OCI-LY3 (cell line): ENCODE results near the gene LTBR.

ENCODE experiments used
- H2AFZ ChIP-seq: fragments of 200-600, 300-600 bp; shearing (Covaris generic); 2 replicates; pipeline ENCODE4 v1.6.0; 2014; ENCODE audit warnings: antibody characterized with exemption, low read depth, low read length
- H3K27ac ChIP-seq: fragments of 200-600, 300-600 bp; sonication (generic); 2 replicates; pipeline ENCODE4 v1.5.1; 2014; ENCODE audit warnings: mild to moderate bottlenecking, low read length, moderate library complexity, mixed read lengths
- H3K27me3 ChIP-seq: fragments of 200-600, 300-600 bp; sonication (generic); 2 replicates; pipeline ENCODE4 v1.6.1; 2014; ENCODE audit warnings: low read depth, low read length, mixed read lengths
- H3K36me3 ChIP-seq: fragments of 200-600, 300-600 bp; sonication (generic); replicated peaks from 2 replicates; pipeline ENCODE3; 2014; ENCODE audit warnings: low read depth, low read length, mixed read lengths
- H3K4me1 ChIP-seq: fragments of 300-600, 200-600 bp; sonication (generic); 2 replicates; pipeline ENCODE4 v1.6.1; 2014; ENCODE audit warnings: low read length, mixed read lengths
- H3K4me2 ChIP-seq: fragments of 200-600, 300-600 bp; sonication (generic); 2 replicates; pipeline ENCODE4 v1.6.1; 2014; ENCODE audit warnings: low read length, mixed read lengths
- H3K4me3 ChIP-seq: fragments of 300-600, 200-600 bp; sonication (generic); 2 replicates; pipeline ENCODE4 v1.5.1; 2014; ENCODE audit warnings: antibody characterized with exemption, mild to moderate bottlenecking, low read length, moderate library complexity
- H3K79me2 ChIP-seq: fragments of 300-600, 200-600 bp; shearing (Covaris generic); 2 replicates; pipeline ENCODE4 v1.6.1; 2014; ENCODE audit warnings: mild to moderate bottlenecking, low read length, mixed read lengths
- H3K9ac ChIP-seq: fragments of 300-600, 200-600 bp; shearing (Covaris generic); 2 replicates; pipeline ENCODE4 v1.6.0; 2014; ENCODE audit warnings: mild to moderate bottlenecking, low read length, moderate library complexity
- H3K9me3 ChIP-seq: fragments of 200-600, 300-600 bp; shearing (Covaris generic); 2 replicates; pipeline ENCODE4 v1.6.1; 2014; ENCODE audit warnings: low read length, mixed read lengths; ENCODE audit not compliant: insufficient read depth
- H4K20me1 ChIP-seq: fragments of 200-600, 300-600 bp; sonication (generic); 2 replicates; pipeline ENCODE4 v1.6.1; 2016; ENCODE audit warnings: low read length, mixed read lengths; ENCODE audit not compliant: insufficient read depth
- CTCF ChIP-seq: fragments of 200-600, 300-600 bp; sonication (generic); IDR thresholded peaks from 2 replicates; pipeline ENCODE4 v1.5.1; 2014; ENCODE audit warnings: antibody characterized with exemption, low read length, low read depth
- EZH2phosphoT487 ChIP-seq: fragments of 200-600 bp; shearing (Covaris generic); IDR thresholded peaks from 2 replicates; pipeline ENCODE4 v1.6.1; 2018; ENCODE audit warnings: antibody characterized with exemption, mixed run types, low read depth

Gene LTBR

GRCh38 chr12:6393109-6393508 lies 9.1 kb downstream of the LTBR start:
- H3K36me3 ChIP-seq: no peaks in the 10 kb centered on the region
- no peak overlapping the region for H3K27ac ChIP-seq
- no peak overlapping the region for H3K4me3 ChIP-seq

GRCh38 chr12:6394398-6394797 lies 10.4 kb downstream of the LTBR start:
- Histone ChIP-seq H3K27me3 (peaks cover 12% of the 10 kb centered on the region; the same call in 1 of the 2 replicates), H3K4me1 (no peaks in the 10 kb centered on the region), H2AFZ (no peak overlapping the region), H3K4me2 (no peak overlapping the region), H3K4me3 (no peak overlapping the region), H3K27ac (no peak overlapping the region), H3K9me3 (no peaks in the 10 kb centered on the region), H3K9ac (no peak overlapping the region), H4K20me1 (no peaks in the 10 kb centered on the region), H3K36me3 (no peaks in the 10 kb centered on the region), H3K79me2 (no peaks in the 10 kb centered on the region)
- TF ChIP-seq CTCF (no peak), EZH2phosphoT487 (no peak)

More at GRCh38 chr12:6393109-6393508, 9.1 kb downstream of the LTBR start:
- H3K4me2 ChIP-seq: no peak overlapping the region
- H3K4me1 ChIP-seq: no peaks in the 10 kb centered on the region
- no peak overlapping the region for H3K9ac ChIP-seq
- peaks cover 19% of the 10 kb centered on the region for H3K27me3 ChIP-seq
- no peak for TF ChIP-seq CTCF
- no peak for TF ChIP-seq EZH2phosphoT487
- H3K79me2 ChIP-seq: no peaks in the 10 kb centered on the region
- H4K20me1 ChIP-seq: no peaks in the 10 kb centered on the region
- no peak overlapping the region for H2AFZ ChIP-seq
- no peaks in the 10 kb centered on the region for H3K9me3 ChIP-seq

- no peaks in the 10 kb centered on the region for H3K36me3 ChIP-seq
- no peak overlapping the region for H3K4me3 ChIP-seq
- H3K4me1 ChIP-seq: no peaks in the 10 kb centered on the region
- H3K4me2 ChIP-seq: no peak overlapping the region
- H4K20me1 ChIP-seq: no peaks in the 10 kb centered on the region
- peaks cover 15% of the 10 kb centered on the region; the same call in 1 of the 2 replicates for H3K27me3 ChIP-seq
- no peak overlapping the region for H3K27ac ChIP-seq
- H3K9me3 ChIP-seq: no peaks in the 10 kb centered on the region
- H2AFZ ChIP-seq: no peak overlapping the region
- H3K79me2 ChIP-seq: no peaks in the 10 kb centered on the region
- TF ChIP-seq EZH2phosphoT487 (no peak), CTCF (no peak)
- no peak overlapping the region for H3K9ac ChIP-seq
Measured at GRCh38 chr12:6396031-6396430, 12.1 kb downstream of the LTBR start.

GRCh38 chr12:6399884-6400644 lies 16.1 kb downstream of the LTBR start:
- no peaks in the 10 kb centered on the region for H3K9me3 ChIP-seq
- no peaks in the 10 kb centered on the region for H3K4me1 ChIP-seq
- no peaks in the 10 kb centered on the region for H3K36me3 ChIP-seq
- H3K4me2 ChIP-seq: no peak overlapping the region
- no peak overlapping the region for H3K9ac ChIP-seq
- no peak overlapping the region for H3K27ac ChIP-seq
- H3K4me3 ChIP-seq: no peak overlapping the region
- H3K79me2 ChIP-seq: no peaks in the 10 kb centered on the region
- H3K27me3 ChIP-seq: peaks cover 15% of the 10 kb centered on the region
- no peaks in the 10 kb centered on the region for H4K20me1 ChIP-seq
- TF ChIP-seq EZH2phosphoT487: no peak
- TF ChIP-seq CTCF: no peak
- H2AFZ ChIP-seq: no peak overlapping the region
